ENCODE results near the gene TBC1D19.
A peak's percentile ranks its signal among the peaks of the same experiment; 100 is the strongest.
"Not testable (repeated sequence)": the region's sequence is repeated elsewhere in the genome, so short reads cannot be mapped to it uniquely, and the experiment has no call there.

Gene TBC1D19

GRCh38 chr4:26583865-26584652 lies at the start of gene TBC1D19:
TBC1D19 (plus strand) TSS chr4:26584084; CDS start chr4:26584194, 110 bp downstream.
- DNase-seq, result peak; percentile 94 to 95

- DNase-seq, result no peak
These were observed 40.9 kb upstream of the TBC1D19 start for GRCh38 chr4:26542991-26543390.

GRCh38 chr4:26544421-26544820 lies 39.5 kb upstream of the TBC1D19 start:
- DNase-seq, result no peak

- not testable (repeated sequence) for DNase-seq
These were observed 35.5 kb upstream of the TBC1D19 start for GRCh38 chr4:26548379-26548778.

GRCh38 chr4:26557164-26557563 lies 26.7 kb upstream of the TBC1D19 start:
- DNase-seq, result no peak

GRCh38 chr4:26558166-26558895 lies 25.6 kb upstream of the TBC1D19 start:
- DNase-seq, result no peak

GRCh38 chr4:26566133-26566532 lies 17.8 kb upstream of the TBC1D19 start:
- no peak for DNase-seq

- DNase-seq, result no peak
These were observed 15.4 kb upstream of the TBC1D19 start for GRCh38 chr4:26568446-26568994.

GRCh38 chr4:26570596-26570995 lies 13.3 kb upstream of the TBC1D19 start:
- DNase-seq, result no peak

GRCh38 chr4:26573389-26573794 lies 10.5 kb upstream of the TBC1D19 start:
- no peak for DNase-seq

GRCh38 chr4:26574563-26574962 lies 9.3 kb upstream of the TBC1D19 start:
- DNase-seq, result no peak

GRCh38 chr4:26576231-26576739 lies 7.6 kb upstream of the TBC1D19 start:
- DNase-seq, result no peak

- DNase-seq, result no peak
These were observed 6.8 kb upstream of the TBC1D19 start for GRCh38 chr4:26577066-26577465.

- no peak for DNase-seq
These were observed 4.7 kb upstream of the TBC1D19 start for GRCh38 chr4:26579169-26579568.

GRCh38 chr4:26581341-26581740 lies 2.5 kb upstream of the TBC1D19 start:
- not testable (repeated sequence) for DNase-seq

- DNase-seq, result no peak
These were observed 383 bp upstream of the TBC1D19 start for GRCh38 chr4:26583538-26583864.

GRCh38 chr4:26584725-26585124 lies 841 bp downstream of the TBC1D19 start:
- DNase-seq, result no peak

- DNase-seq, result no peak
These were observed 5.8 kb downstream of the TBC1D19 start for GRCh38 chr4:26589705-26590104.

- DNase-seq, result no peak
These were observed 6.8 kb downstream of the TBC1D19 start for GRCh38 chr4:26590639-26591038.

- DNase-seq, result not testable (repeated sequence)
These were observed 9.7 kb downstream of the TBC1D19 start for GRCh38 chr4:26593557-26593956.

- DNase-seq, result no peak
These were observed 10.5 kb downstream of the TBC1D19 start for GRCh38 chr4:26594371-26594770.

- no peak for DNase-seq
These were observed 10.9 kb downstream of the TBC1D19 start for GRCh38 chr4:26594778-26595177.

GRCh38 chr4:26596843-26597242 lies 13.0 kb downstream of the TBC1D19 start:
- DNase-seq, result no peak

- DNase-seq, result no peak
These were observed 17.3 kb downstream of the TBC1D19 start for GRCh38 chr4:26601204-26601603.
